Fibroblast of lung (primary cell): ENCODE results near the gene FRMD1. TPM values are rescaled to one million over a fixed set of nuclear protein-coding genes. Genes with fewer than 3 reads are reported as not detected.
A peak's percentile ranks its signal among the peaks of the same experiment; 100 is the strongest.

Experiments
- DNase-seq, 2 donors: peaks; one replicate each; pipeline versions ENCODE4 v3.0.0 to v3.0.0-alpha.2; 2010; ENCODE audit warnings: low read depth in 2 of 2
- H2AFZ ChIP-seq: 2 replicates; pipeline ENCODE4 v1.5.1; 2012; ENCODE audit warnings: low read length, control low read depth, inconsistent platforms
- H3K27ac ChIP-seq: 2 replicates; pipeline ENCODE4 v1.5.1; 2011; ENCODE audit warnings: low read length, control low read depth; ENCODE audit not compliant: insufficient read depth
- H3K27me3 ChIP-seq: 2 replicates; pipeline ENCODE4 v1.5.1; 2011; ENCODE audit warnings: mild to moderate bottlenecking, low read length; ENCODE audit not compliant: control insufficient read depth, insufficient read depth
- H3K36me3 ChIP-seq: 2 replicates; pipeline ENCODE4 v1.5.1; 2011; ENCODE audit warnings: low read length; ENCODE audit not compliant: control insufficient read depth, insufficient read depth
- H3K4me1 ChIP-seq: 2 replicates; pipeline ENCODE4 v1.5.1; 2011; ENCODE audit warnings: low read length; ENCODE audit not compliant: control insufficient read depth, insufficient read depth; ENCODE audit errors: extremely low read depth
- H3K4me2 ChIP-seq: 2 replicates; pipeline ENCODE4 v1.5.1; 2011; ENCODE audit warnings: low read length, control low read depth; ENCODE audit not compliant: insufficient read depth; ENCODE audit errors: extremely low read depth
- H3K4me3 ChIP-seq, 4 experiments: fragments of 200-600 bp in 1 of 4; sonication (generic) in 1 of 4; replicated peaks in 1 of 4; 2 replicates each; pipeline ENCODE4 v1.5.1; 2011 to 2016; ENCODE audit warnings: low read length in 4 of 4, low read depth in 3 of 4, mild to moderate bottlenecking in 3 of 4, control low read depth in 2 of 4, inconsistent platforms in 1 of 4, mixed read lengths in 1 of 4; ENCODE audit not compliant: insufficient read depth in 1 of 4; ENCODE audit errors: control extremely low read depth in 1 of 4
- H3K79me2 ChIP-seq: 2 replicates; pipeline ENCODE4 v1.5.1; 2012; ENCODE audit warnings: mild to moderate bottlenecking, low read length, inconsistent platforms; ENCODE audit not compliant: control insufficient read depth, insufficient read depth
- H3K9ac ChIP-seq: 2 replicates; pipeline ENCODE4 v1.5.1; 2011; ENCODE audit warnings: mild to moderate bottlenecking, low read length, control low read depth; ENCODE audit not compliant: insufficient read depth
- H3K9me3 ChIP-seq: 2 replicates; pipeline ENCODE4 v1.5.1; 2012; ENCODE audit warnings: low read depth, low read length; ENCODE audit not compliant: control insufficient read depth, insufficient read depth
- H4K20me1 ChIP-seq: 2 replicates; pipeline ENCODE4 v1.5.1; 2011; ENCODE audit warnings: low read length; ENCODE audit not compliant: control insufficient read depth, insufficient read depth; ENCODE audit errors: extremely low read depth
- EZH2 ChIP-seq: IDR thresholded peaks from 2 replicates; pipeline ENCODE4 v1.5.1; 2012; ENCODE audit warnings: low read length, control low read depth, mild to moderate bottlenecking; ENCODE audit errors: missing control alignments
- polyA plus RNA-seq, 2 donors: library from polyadenylated mRNA; depleted of rRNA in 1 of 2; stranded (reverse) in 1 of 2; unstranded in 1 of 2; fragments of >200 nt; gene quantifications; 2 replicates each; pipeline ENCODE4 v1.2.1, GENCODE V29; 2011 to 2012; ENCODE audit warnings: missing spikeins in 1 of 2
- total RNA-seq: library from RNA; depleted of rRNA; stranded (reverse); fragments of >200 nt; gene quantifications from 2 replicates; pipeline ENCODE4 v1.2.1, GENCODE V29; 2014
- TF ChIP-seq, protein P1 (sequence below), 2 donors: IDR thresholded peaks in 1 of 2; conservative IDR thresholded peaks in 1 of 2; 1 replicate in 1 of 2; 2 replicates in 1 of 2; pipeline ENCODE4 v1.5.1; 2011 to 2012; ENCODE audit warnings: low read length in 2 of 2, control low read depth in 1 of 2, inconsistent platforms in 1 of 2, low read depth in 1 of 2, mild to moderate bottlenecking in 1 of 2

Gene FRMD1
- total and polyA plus RNA-seq, 2 donors (not counting 1 experiment from before 2014, with no cell fraction given): not detected

GRCh38 chr6:168045706-168046620 is 33.0 kb downstream of the FRMD1 start:
- H3K9ac ChIP-seq: no peak overlapping the region
- no peak overlapping the region for H3K4me3 ChIP-seq
- H3K27ac ChIP-seq: no peak overlapping the region
- DNase-seq: peak in 1 of 2 donors; percentile 30
- no peak for TF ChIP-seq EZH2
- TF ChIP-seq, protein P1, sequence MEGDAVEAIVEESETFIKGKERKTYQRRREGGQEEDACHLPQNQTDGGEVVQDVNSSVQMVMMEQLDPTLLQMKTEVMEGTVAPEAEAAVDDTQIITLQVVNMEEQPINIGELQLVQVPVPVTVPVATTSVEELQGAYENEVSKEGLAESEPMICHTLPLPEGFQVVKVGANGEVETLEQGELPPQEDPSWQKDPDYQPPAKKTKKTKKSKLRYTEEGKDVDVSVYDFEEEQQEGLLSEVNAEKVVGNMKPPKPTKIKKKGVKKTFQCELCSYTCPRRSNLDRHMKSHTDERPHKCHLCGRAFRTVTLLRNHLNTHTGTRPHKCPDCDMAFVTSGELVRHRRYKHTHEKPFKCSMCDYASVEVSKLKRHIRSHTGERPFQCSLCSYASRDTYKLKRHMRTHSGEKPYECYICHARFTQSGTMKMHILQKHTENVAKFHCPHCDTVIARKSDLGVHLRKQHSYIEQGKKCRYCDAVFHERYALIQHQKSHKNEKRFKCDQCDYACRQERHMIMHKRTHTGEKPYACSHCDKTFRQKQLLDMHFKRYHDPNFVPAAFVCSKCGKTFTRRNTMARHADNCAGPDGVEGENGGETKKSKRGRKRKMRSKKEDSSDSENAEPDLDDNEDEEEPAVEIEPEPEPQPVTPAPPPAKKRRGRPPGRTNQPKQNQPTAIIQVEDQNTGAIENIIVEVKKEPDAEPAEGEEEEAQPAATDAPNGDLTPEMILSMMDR (conservative IDR thresholded peaks at IDR 0.05 in 1 of 2, IDR thresholded peaks at IDR 0.05 in 1 of 2; ENCODE audit: low read depth in 1 of 2, low read length in 2 of 2): no peak
- no peaks in the 10 kb centered on the region for H3K36me3 ChIP-seq
- no peaks in the 10 kb centered on the region for H4K20me1 ChIP-seq
- H3K4me2 ChIP-seq: no peak overlapping the region
- no peaks in the 10 kb centered on the region for H3K27me3 ChIP-seq
- H2AFZ ChIP-seq: no peak overlapping the region
- H3K4me1 ChIP-seq: no peaks in the 10 kb centered on the region
- H3K79me2 ChIP-seq: no peaks in the 10 kb centered on the region
- no peaks in the 10 kb centered on the region for H3K9me3 ChIP-seq

GRCh38 chr6:168045141-168045691 is 33.8 kb downstream of the FRMD1 start:
- H3K4me1 ChIP-seq: no peaks in the 10 kb centered on the region
- H3K4me3 ChIP-seq: no peak overlapping the region
- no peaks in the 10 kb centered on the region for H3K36me3 ChIP-seq
- TF ChIP-seq EZH2: no peak
- TF ChIP-seq, protein P1 (conservative IDR thresholded peaks at IDR 0.05 in 1 of 2, IDR thresholded peaks at IDR 0.05 in 1 of 2; ENCODE audit: low read depth in 1 of 2, low read length in 2 of 2): no peak
- H3K9ac ChIP-seq: no peak overlapping the region
- H3K4me2 ChIP-seq: no peak overlapping the region
- H3K79me2 ChIP-seq: no peaks in the 10 kb centered on the region
- no peaks in the 10 kb centered on the region for H4K20me1 ChIP-seq
- no peak overlapping the region for H2AFZ ChIP-seq
- DNase-seq: no peak
- no peaks in the 10 kb centered on the region for H3K9me3 ChIP-seq
- H3K27me3 ChIP-seq: no peaks in the 10 kb centered on the region
- H3K27ac ChIP-seq: no peak overlapping the region

DNA sequence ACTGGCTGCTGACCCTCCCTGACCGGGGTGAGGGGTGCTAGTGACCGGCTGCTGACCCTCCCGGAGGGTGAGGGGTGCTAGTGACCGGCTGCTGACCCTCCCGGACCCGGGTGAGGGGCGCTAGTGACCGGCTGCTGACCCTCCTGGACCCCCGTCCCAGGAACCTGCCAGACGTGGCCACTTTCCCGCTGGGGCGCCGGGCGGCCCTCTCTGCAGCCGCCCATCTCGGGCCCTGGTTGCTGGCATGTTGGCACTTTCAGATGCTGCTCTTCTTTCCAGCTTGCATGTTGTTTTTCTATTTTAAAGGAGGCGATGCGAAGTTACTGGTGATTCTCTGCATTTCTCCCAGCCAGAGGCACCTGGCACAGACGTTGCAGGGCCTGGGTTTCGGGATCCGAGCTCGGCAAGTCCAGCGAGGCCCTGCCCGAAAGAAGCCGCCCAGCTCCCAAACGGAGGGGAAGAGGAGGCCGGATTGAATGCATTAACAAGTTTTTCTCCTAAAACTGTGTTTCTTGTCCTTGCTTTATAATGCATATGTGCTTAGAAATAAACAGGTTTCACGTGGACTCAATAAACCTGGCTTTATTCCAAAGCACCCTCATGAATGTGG is 34.4 kb downstream of the FRMD1 start:
- Histone ChIP-seq H3K9me3 (no peaks in the 10 kb centered on the region), H3K4me1 (no peaks in the 10 kb centered on the region), H3K4me3 (no peak overlapping the region), H3K9ac (no peak overlapping the region), H2AFZ (no peak overlapping the region), H4K20me1 (no peaks in the 10 kb centered on the region), H3K27ac (no peak overlapping the region), H3K4me2 (no peak overlapping the region), H3K36me3 (no peaks in the 10 kb centered on the region), H3K27me3 (no peaks in the 10 kb centered on the region), H3K79me2 (no peaks in the 10 kb centered on the region)
- no peak for DNase-seq
- TF ChIP-seq EZH2: no peak
- TF ChIP-seq, protein P1 (conservative IDR thresholded peaks at IDR 0.05 in 1 of 2, IDR thresholded peaks at IDR 0.05 in 1 of 2; ENCODE audit: low read depth in 1 of 2, low read length in 2 of 2): no peak
